AG10803 (cell line): ENCODE data around the gene CCDC34.

Experiments used
- DNase-seq: peaks from one replicate; pipeline ENCODE4 v3.0.0; 2010; ENCODE audit warnings: low read depth
- H3K4me3 ChIP-seq: 2 replicates; pipeline ENCODE4 v1.5.1; 2011; ENCODE audit warnings: mild to moderate bottlenecking, low read length, control low read depth
- TF ChIP-seq, protein P1 (sequence below): conservative IDR thresholded peaks from 2 replicates; pipeline ENCODE4 v1.5.1; 2011; ENCODE audit warnings: mild to moderate bottlenecking, low read length, control low read depth, inconsistent platforms

CCDC34 gene

DNA sequence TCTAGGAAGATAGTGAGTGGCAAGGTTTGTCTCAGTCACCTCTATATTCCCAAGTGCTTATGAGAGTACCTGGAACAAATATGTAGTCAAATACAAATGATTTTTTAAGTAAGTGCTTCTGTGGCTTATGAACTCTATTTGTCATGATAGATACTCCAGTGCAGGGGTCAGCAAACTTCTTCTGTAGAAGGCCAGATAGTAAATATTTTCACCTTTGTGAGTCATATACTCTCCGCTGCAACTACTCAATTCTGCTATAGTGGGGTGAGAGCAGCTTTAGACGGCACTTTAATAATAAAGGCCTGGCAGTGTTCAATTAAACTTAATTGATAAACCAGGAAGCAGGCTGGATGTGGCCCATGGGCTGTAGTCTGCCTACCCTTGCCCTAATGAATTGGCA lies 12.4 kb upstream of the CCDC34 start:
- no peak for DNase-seq
- TF ChIP-seq, protein P1, sequence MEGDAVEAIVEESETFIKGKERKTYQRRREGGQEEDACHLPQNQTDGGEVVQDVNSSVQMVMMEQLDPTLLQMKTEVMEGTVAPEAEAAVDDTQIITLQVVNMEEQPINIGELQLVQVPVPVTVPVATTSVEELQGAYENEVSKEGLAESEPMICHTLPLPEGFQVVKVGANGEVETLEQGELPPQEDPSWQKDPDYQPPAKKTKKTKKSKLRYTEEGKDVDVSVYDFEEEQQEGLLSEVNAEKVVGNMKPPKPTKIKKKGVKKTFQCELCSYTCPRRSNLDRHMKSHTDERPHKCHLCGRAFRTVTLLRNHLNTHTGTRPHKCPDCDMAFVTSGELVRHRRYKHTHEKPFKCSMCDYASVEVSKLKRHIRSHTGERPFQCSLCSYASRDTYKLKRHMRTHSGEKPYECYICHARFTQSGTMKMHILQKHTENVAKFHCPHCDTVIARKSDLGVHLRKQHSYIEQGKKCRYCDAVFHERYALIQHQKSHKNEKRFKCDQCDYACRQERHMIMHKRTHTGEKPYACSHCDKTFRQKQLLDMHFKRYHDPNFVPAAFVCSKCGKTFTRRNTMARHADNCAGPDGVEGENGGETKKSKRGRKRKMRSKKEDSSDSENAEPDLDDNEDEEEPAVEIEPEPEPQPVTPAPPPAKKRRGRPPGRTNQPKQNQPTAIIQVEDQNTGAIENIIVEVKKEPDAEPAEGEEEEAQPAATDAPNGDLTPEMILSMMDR = no peak
- H3K4me3 ChIP-seq = no peak overlapping the region

DNA sequence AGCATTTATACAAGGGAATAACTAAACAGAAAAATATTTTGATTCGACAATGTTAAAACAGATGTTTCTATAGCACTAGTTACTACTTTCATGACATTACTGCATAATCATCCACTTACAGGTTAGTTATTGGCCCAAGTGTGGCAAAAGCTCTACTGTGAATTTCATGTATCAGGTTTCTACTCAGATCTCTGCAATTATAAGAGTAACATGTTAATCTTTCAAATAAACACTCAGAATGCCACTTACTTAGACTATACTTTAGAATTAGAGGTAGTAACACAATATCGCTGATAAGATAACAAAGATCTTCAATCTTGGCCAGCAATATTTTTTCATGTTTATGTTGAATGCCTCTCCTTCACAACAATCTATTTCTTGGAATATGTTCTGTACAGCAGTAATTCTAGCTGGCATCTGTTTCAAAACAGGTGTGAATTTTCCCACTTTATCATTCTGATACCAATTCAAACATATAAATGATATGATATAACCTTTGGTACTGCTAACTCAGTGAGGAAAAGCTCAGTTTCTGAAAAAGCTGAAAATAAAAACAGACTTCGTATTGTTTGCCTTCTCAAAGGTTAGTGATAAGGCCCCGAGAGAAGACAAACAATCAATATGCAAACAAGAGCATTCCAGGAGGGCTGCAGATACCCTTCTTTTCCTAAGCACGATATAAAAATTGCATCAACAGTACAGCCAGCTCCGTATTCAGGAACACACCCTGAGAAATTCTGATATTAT lies 11.0 kb upstream of the CCDC34 start:
- H3K4me3 ChIP-seq = no peak overlapping the region
- DNase-seq = no peak
- TF ChIP-seq, protein P1 = no peak

DNA sequence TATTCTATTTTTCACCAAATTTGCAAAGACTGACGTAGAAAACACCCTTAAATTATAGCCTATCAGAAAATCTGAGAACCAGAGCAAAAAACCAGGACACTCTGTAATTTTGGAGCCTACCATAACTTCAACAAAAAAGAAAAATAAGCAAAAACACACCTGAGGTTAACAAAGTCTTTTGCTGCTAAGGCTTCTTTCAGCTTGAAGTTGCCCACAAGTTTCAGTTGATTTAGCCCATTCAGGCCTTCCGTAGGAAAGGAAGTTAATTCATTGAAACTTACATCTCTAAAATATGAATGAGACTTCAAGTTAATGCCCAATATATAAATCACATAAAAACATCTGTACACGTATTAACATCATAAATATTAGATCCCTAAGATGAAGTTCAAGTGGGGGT lies 10.4 kb upstream of the CCDC34 start:
- H3K4me3 ChIP-seq = no peak overlapping the region
- TF ChIP-seq, protein P1 = no peak
- DNase-seq = no peak

DNA sequence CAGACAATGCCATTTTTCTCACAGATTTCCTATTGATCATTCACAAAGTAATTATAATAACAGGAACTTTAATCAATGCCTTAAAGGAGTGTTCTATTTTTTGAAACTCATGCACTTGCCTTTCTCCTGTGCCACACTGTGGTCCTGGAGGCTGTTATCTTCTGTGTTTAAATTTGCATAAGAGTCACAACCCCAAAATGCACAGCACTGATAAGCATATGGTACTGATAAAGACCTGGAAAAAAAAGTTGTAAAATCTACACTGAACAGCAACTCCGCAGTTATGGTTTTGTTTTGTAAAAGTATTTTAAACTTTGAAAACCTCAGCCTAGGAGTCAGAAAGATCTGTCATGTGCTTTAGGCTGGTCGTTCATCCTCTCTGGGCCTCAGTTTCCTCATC lies 9.1 kb upstream of the CCDC34 start:
- TF ChIP-seq, protein P1 = no peak
- no peak overlapping the region for H3K4me3 ChIP-seq
- DNase-seq = no peak

GRCh38 chr11:27371489-27371888 lies 8.5 kb upstream of the CCDC34 start:
- no peak overlapping the region for H3K4me3 ChIP-seq
- DNase-seq = no peak
- TF ChIP-seq, protein P1 = no peak

DNA sequence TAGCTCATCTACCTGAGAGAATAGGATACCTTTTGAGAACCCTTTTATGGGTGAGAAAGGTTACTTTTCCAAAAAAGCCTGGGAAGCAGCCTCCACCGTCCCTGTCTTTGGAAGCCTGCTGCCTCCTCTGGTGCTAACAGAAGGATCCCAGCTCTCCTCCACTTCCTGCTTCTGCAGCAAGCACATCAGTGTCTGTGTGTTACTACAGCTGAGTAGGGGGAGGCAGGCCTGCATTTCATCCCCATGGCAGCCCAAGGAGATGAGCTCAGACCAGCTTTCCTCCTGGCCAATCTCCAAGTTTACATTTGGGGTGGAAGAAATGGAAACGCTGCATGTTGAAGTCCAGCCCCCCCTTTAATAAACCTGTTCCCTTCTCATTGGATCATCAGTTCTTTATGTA lies 7.4 kb upstream of the CCDC34 start:
- no peak for DNase-seq

DNA sequence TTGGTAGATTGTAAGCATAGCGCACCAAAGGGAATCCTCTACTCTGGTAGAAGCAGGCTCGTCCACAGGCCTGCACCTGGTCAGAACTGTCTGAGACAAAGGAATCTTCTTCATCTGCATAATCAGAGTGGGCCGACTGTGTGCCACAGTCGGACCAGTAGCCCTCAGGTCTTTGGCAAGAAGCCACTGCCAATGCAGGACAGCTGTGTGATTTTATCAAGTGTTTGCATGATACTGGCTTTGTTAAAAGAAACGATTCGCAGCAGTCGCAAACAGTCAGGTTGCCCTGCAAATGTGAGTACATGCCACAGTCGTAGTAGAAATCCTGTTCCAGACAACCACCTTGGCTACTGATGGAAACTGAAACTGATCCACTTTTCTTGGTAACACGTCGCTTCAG lies 4.9 kb upstream of the CCDC34 start:
- TF ChIP-seq, protein P1 = no peak
- H3K4me3 ChIP-seq = no peak overlapping the region
- DNase-seq = no peak

More for the DNA sequence above, 7.4 kb upstream of the CCDC34 start:
- no peak overlapping the region for H3K4me3 ChIP-seq
- TF ChIP-seq, protein P1 = no peak
